PC-3 (cell line): Measurements from ENCODE around the gene WFDC1.

ENCODE experiments used
- EZH2 ChIP-seq: fragments of 300-600 bp; sonication (generic); IDR thresholded peaks from one replicate; pipeline ENCODE4 v1.6.1; 2017; ENCODE audit warnings: antibody characterized with exemption, mild to moderate bottlenecking, low read length; ENCODE audit not compliant: unreplicated experiment
- TF ChIP-seq, protein P1 (sequence below): fragments of 300-600 bp; sonication (generic); conservative IDR thresholded peaks from 2 replicates; pipeline ENCODE4 v1.5.1; 2017; ENCODE audit warnings: antibody characterized with exemption, low read depth, mild to moderate bottlenecking, low read length

DNA sequence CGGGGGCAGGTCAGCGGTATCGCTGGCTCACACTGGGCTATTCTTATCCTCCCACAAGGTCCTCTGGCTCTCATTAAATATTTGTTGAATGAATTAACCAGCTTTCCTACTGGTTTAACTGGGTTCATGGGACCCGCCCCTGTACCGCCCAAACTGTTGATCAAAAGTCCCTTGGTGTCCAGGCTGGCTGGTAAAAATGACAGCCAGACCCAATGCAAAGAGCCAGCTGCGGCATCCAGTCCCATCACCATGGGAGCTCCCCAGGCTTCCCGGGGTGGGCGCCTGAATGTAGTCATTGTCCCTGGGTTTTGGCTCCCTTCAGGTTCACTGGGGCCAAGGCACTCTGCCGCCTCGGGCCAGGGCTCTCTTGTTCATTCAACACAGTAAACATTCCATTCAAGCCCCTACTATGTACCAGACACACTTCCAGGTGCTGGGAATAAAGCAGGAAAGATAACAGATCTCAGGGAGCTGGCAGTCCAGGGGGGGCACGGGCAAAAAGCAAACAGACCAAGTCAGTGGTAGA lies 62.0 kb downstream of the WFDC1 start:
- TF ChIP-seq, protein P1, sequence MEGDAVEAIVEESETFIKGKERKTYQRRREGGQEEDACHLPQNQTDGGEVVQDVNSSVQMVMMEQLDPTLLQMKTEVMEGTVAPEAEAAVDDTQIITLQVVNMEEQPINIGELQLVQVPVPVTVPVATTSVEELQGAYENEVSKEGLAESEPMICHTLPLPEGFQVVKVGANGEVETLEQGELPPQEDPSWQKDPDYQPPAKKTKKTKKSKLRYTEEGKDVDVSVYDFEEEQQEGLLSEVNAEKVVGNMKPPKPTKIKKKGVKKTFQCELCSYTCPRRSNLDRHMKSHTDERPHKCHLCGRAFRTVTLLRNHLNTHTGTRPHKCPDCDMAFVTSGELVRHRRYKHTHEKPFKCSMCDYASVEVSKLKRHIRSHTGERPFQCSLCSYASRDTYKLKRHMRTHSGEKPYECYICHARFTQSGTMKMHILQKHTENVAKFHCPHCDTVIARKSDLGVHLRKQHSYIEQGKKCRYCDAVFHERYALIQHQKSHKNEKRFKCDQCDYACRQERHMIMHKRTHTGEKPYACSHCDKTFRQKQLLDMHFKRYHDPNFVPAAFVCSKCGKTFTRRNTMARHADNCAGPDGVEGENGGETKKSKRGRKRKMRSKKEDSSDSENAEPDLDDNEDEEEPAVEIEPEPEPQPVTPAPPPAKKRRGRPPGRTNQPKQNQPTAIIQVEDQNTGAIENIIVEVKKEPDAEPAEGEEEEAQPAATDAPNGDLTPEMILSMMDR = no peak
- TF ChIP-seq EZH2 = no peak
